GM18502 (cell line): Measurements from ENCODE around the gene KANK4.
"Not testable (repeated sequence)": the region's sequence is repeated elsewhere in the genome, so short reads cannot be mapped to it uniquely, and the experiment has no call there.

Experiments used
- ATAC-seq: cut with Tn5 transposase; IDR thresholded peaks from one replicate; pipeline ENCODE4 v1.9.1; 2021; ENCODE audit warnings: mild to moderate bottlenecking; ENCODE audit not compliant: unreplicated experiment, poor library complexity

The KANK4 gene

DNA sequence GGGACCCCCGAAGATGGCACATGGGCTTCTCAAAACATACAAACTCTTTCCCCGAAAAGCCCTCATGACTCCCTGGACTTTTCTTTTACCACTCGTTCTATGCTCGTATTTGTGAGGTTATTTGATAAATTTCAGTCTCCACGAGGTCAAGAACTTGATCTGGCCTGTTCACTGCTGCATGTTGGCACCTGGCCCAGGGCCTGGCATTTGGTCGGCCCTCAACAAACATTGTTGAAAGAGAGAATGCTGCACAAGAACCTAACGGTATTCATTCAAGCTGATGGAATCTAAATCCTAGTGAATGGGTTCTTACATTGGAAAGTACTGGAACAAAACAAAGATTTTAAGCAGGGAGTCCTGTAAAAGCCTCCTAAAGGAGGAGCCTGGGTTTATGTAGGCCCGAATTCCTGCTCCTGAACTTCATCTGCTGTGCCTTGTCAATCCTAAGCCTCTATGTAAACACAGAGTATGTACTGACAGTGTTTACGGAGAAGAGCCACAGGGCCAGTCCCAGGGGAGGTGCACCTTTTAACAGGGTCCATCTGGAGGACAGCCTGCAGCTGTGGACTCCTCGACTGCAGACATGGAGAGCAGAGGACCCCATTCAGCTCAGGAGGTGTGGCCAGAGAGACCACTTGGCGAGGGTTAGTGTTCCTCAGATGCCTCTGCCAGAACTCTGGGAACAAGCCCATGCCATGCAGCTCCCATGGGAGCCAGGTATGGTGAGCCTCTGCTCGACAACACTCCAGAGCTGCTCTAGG, 77.7 kb downstream of the KANK4 start:
- no peak for ATAC-seq

GRCh38 chr1:62240651-62241370, 78.4 kb downstream of the KANK4 start:
- no peak for ATAC-seq

GRCh38 chr1:62239652-62240403, 79.4 kb downstream of the KANK4 start:
- ATAC-seq, result not testable (repeated sequence)

- no peak for ATAC-seq
Measured at GRCh38 chr1:62238507-62238906, 80.7 kb downstream of the KANK4 start.

GRCh38 chr1:62237950-62238374, 81.3 kb downstream of the KANK4 start:
- ATAC-seq, result no peak

- no peak for ATAC-seq
Measured at GRCh38 chr1:62237361-62237760, 81.9 kb downstream of the KANK4 start.

GRCh38 chr1:62235576-62235975, 83.7 kb downstream of the KANK4 start:
- ATAC-seq, result no peak

DNA sequence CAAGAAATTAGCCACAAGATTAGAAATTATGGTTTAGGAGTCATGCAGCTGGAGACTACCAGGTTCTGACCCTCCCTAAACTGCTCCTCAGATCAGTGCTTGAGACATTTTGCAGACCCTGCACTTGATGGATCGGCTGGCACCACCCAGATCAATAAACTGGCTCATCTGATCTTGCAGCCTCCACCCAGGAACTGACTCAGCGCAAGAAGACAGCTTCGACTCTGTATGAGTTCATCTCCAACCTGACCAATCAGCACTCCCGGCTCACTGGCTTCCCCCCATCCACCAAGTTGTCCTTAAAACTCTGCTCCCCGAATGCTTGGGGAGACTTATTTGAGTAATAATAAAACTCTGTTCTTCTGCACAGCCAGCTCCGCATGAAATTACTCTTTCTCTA, 84.5 kb downstream of the KANK4 start:
- ATAC-seq, result no peak

- ATAC-seq, result no peak
Measured at GRCh38 chr1:62233926-62234450, 85.2 kb downstream of the KANK4 start.

GRCh38 chr1:62232871-62233278, 86.4 kb downstream of the KANK4 start:
- no peak for ATAC-seq

DNA sequence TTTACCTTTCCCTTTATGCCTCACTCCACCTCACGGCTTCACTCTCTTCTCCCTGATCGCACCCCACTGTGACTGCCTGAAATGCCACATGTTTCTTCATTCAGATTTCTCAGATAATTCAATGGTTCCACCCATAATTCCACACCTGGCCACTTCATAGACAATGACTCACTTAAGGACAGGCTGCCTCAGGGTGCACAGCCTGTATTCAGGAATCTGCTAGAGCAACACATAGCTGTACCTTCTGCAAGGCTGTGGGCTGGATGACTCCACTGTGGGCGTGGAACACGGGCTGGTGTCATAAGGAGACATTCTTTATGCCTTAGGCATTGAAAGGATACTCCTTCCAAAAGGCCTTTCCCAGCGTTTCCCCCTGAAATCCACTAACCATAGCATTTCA, 88.5 kb downstream of the KANK4 start:
- ATAC-seq, result no peak

DNA sequence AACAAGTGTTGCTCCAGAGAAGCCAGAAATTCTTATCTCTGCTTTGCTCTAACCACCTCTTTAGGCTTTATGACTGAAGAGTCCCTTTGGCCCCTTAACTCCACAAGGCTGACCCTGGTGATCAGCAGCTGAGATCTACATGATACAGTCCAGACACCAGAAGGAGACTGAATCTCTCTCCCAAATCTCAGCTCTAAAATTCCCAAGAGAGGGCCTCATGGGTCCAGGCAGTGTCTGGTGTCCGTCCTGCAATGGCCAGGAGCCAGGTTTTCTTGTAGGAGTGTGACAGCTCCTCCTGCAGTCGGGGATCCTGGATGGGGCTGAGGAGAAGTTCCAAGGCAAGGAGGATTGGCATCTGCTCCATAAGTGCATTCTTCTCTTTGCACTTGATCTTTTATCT, 89.3 kb downstream of the KANK4 start:
- ATAC-seq, result no peak

GRCh38 chr1:62229468-62229867, 89.8 kb downstream of the KANK4 start:
- ATAC-seq, result no peak

DNA sequence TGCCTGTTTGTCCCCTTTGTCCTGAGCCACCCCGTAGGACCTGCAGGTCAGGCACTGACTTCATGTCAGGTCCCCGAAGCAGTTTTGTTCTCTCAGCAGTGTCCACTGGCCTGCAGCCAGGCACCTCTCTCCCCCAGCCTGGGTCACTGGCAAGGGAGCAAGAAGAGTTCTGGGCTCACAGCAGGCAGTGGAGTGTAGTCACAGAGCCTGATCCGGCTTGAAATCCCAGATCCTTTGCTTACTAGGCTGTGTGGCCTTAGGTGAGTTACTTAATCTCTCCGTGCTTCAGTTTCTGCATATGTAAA, 90.4 kb downstream of the KANK4 start:
- ATAC-seq, result no peak

DNA sequence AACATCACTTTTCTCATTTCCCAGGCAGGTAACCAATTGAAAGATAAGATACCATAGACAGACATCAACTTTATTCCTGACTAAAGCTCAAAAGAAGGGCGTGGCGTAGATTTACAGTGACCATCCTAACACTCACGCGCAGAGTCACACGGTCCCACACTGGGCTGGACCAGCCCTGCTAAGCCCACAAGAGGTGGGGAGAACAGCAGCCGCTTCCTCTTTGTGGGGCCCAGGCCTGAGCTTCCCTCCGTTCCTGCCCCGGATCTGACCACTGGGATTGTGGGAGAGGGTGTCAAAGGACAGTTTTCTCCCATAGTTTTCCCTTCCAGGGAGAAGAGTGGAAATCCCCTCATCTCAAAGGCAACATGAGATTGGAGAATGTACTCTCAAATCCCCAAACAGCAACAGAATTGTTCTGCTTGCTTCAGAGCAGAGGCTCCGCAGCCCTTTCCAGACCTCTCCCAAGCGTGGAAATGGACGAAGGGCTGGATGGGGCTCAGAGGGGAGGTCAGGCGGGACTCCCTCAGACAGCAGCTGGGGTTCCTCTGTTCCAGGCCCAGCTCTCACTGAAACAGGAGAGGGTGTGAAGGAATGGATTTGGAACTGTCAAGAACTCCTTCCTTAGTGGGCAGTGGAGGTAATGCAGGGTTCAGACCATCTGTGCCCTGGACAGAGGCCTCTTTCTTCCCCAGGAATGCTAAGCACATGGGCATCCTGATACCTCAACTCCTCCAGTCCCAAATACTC, 90.9 kb downstream of the KANK4 start:
- no peak for ATAC-seq

- ATAC-seq, result no peak
Measured at GRCh38 chr1:62227496-62227895, 91.7 kb downstream of the KANK4 start.

DNA sequence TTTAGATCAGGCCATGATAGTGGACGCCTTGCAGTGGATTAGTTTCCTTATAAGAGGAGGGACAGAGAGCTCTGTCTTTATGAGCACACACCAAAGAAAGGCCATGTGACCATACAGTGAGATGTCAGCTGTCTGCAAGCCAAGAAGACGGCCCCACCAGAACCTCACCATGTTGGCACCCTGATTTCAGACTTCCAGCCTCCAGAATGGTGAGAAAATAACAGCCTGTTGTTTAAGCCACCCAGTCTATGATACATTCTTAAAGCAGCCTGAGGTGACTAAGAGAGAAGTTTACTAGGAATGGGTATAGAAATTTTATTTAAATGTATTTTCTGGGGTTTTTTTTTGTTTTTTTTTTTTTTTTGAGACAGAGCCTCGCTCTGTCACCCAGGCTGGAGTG, 95.1 kb downstream of the KANK4 start:
- ATAC-seq, result no peak

- no peak for ATAC-seq
Measured at GRCh38 chr1:62222321-62222720, 96.9 kb downstream of the KANK4 start.

DNA sequence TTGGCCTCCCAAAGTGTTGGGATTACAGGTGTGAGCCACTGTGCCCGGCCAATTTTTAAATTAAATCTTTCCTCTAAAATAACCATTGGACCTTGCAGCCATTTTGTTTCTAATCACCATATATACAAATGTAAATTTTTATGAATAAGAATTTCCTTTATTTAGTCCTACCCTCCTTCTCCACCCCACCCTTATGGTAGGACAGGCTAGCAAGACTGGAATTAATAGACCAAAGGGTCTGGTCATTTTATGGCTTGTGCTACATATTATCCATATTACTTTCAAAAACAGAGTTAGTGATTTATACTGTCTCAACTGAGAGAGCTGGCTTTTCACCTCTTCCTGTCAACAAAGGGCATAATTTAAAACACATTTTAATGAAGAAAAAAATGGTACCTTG, 98.1 kb downstream of the KANK4 start:
- no peak for ATAC-seq

DNA sequence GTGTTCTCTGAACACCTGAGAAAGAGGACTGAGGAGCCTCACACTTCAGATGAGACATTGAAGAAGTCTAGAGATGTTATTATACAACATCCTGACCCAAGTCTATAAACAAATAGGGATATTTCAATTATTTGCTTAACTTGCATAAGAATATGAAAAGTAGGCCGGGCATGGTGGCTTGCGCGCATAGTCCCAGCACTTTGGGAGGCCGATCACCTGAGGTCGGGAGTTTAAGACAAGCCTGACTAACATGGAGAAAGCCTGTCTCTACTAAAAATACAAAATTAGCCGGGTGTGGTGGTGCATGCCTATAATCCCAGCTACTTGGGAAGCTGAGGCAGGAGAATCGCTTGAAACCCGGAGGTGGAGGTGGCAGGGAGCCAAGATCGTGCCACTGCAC, 98.8 kb downstream of the KANK4 start:
- not testable (repeated sequence) for ATAC-seq
